Lower lobe of right lung (tissue), 2 donors: ENCODE measurements around the gene AADAC. TPM values are rescaled to one million over a fixed set of nuclear protein-coding genes. Genes with fewer than 3 reads are reported as not detected.
"Not testable (repeated sequence)": the region's sequence is repeated elsewhere in the genome, so short reads cannot be mapped to it uniquely, and the experiment has no call there.

Source experiments
- ATAC-seq, 2 donors: fragments of 200-7000 bp; cut with Tn5 transposase; one replicate each; pipeline ENCODE4 v1.9.1; 2020 to 2022; ENCODE audit warnings: mild to moderate bottlenecking in 2 of 2, moderate library complexity in 2 of 2
- DNase-seq: peaks from one replicate; pipeline ENCODE4 v3.0.0-alpha.2; 2020
- H3K27ac ChIP-seq: fragments of 200-600 bp; one replicate; pipeline ENCODE4 v1.8.0; 2022
- H3K27me3 ChIP-seq: fragments of 200-600 bp; one replicate; pipeline ENCODE4 v1.8.0; 2022; ENCODE audit warnings: low read depth
- H3K36me3 ChIP-seq: fragments of 200-600 bp; one replicate; pipeline ENCODE4 v1.8.0; 2022; ENCODE audit warnings: mild to moderate bottlenecking
- H3K4me1 ChIP-seq: fragments of 200-600 bp; one replicate; pipeline ENCODE4 v1.8.0; 2022
- H3K4me3 ChIP-seq: fragments of 200-600 bp; one replicate; pipeline ENCODE4 v1.8.0; 2022; ENCODE audit warnings: mild to moderate bottlenecking
- H3K9me3 ChIP-seq: fragments of 200-600 bp; one replicate; pipeline ENCODE4 v1.8.0; 2022
- intact Hi-C: fragments of 100-400 bp; cut with DNase I; formaldehyde crosslinking; loops from one replicate; pipeline ENCODE4 v1.11.0; 2022
- total RNA-seq: library from RNA; stranded (reverse); fragmentation: NEBNext Ultra II Directional; extraction: Animal tissue kit (Norgen Biotek cat#: 25700); gene quantifications from one replicate; pipeline ENCODE4 v1.2.1, GENCODE V29; 2021
- TF ChIP-seq, protein P1 (sequence below): fragments of 200-600 bp; IDR thresholded peaks from one replicate; pipeline ENCODE4 v1.8.0; 2022; ENCODE audit warnings: antibody characterized with exemption, mild to moderate bottlenecking
- donor health status: DM: no; HTN: yes; CAD: no; lungs with severe emphysema.

The AADAC gene
- total RNA-seq, 1 donor from 2014 or later = 5.6 TPM

DNA sequence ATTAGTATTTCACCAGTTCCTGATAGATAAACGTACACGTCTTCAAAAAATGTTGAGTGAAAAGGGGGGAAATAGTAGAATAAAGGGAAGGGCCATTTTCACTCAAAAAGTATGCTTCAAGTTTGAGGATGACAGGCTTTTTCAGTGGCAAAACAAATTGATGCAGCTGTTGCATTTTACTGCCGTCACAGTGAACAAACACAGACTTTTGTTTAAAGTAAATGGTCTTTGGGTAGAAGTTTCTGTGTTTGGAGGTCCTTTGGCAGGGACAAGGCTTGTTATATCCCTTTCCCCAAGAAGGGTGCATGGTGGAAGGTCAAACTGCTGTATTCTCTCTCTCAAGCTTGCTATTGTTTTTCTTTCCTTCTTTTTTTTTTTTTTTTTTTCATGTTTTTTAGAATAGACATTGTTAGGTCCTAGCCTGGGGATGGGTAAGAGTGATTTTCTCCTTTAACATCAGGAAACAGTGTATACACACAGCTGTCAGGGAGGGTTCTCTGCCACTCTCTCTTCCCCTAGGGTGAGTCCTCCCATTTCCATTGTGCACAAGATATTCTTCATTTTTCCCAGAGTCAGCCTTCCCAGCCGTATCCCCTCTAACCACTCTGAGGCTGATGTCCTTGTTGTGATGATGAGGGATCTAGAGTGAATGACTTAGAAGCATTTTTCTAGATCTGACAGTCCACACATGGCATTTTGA lies 52.9 kb downstream of the AADAC start:
- Histone ChIP-seq H3K9me3 (no peaks in the 10 kb centered on the region), H3K27ac (no peak overlapping the region), H3K4me3 (no peak overlapping the region), H3K36me3 (no peaks in the 10 kb centered on the region), H3K27me3 (no peaks in the 10 kb centered on the region), H3K4me1 (peaks cover 5% of the 10 kb centered on the region)
- TF ChIP-seq, protein P1, sequence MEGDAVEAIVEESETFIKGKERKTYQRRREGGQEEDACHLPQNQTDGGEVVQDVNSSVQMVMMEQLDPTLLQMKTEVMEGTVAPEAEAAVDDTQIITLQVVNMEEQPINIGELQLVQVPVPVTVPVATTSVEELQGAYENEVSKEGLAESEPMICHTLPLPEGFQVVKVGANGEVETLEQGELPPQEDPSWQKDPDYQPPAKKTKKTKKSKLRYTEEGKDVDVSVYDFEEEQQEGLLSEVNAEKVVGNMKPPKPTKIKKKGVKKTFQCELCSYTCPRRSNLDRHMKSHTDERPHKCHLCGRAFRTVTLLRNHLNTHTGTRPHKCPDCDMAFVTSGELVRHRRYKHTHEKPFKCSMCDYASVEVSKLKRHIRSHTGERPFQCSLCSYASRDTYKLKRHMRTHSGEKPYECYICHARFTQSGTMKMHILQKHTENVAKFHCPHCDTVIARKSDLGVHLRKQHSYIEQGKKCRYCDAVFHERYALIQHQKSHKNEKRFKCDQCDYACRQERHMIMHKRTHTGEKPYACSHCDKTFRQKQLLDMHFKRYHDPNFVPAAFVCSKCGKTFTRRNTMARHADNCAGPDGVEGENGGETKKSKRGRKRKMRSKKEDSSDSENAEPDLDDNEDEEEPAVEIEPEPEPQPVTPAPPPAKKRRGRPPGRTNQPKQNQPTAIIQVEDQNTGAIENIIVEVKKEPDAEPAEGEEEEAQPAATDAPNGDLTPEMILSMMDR = no peak
- ATAC-seq = no peak
- intact Hi-C loops = no loop called here
- DNase-seq = no peak

DNA sequence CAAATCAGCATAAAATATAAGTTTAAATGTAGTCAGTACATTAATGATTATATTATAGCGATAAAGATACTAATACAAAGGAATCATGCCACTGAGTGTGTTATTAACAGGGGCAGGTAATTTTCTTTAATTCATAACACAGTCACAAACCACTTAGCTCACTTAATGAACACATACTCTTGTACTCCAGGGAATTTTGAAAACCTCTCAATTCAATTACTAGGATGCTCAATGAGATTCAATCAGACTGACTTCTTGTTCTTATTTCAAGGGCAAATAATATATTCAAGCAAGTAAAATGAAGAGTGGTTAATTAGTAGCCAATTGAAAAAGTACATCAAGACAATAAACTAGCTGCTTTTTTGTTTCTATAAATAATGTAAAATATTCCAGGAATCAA lies 53.8 kb downstream of the AADAC start:
- Histone ChIP-seq H3K27ac (no peak overlapping the region), H3K27me3 (no peaks in the 10 kb centered on the region), H3K4me1 (peaks cover 6% of the 10 kb centered on the region), H3K9me3 (no peaks in the 10 kb centered on the region), H3K4me3 (no peak overlapping the region), H3K36me3 (no peaks in the 10 kb centered on the region)
- no peak for ATAC-seq
- no peak for DNase-seq
- intact Hi-C loops = no loop called here
- TF ChIP-seq, protein P1 = no peak

DNA sequence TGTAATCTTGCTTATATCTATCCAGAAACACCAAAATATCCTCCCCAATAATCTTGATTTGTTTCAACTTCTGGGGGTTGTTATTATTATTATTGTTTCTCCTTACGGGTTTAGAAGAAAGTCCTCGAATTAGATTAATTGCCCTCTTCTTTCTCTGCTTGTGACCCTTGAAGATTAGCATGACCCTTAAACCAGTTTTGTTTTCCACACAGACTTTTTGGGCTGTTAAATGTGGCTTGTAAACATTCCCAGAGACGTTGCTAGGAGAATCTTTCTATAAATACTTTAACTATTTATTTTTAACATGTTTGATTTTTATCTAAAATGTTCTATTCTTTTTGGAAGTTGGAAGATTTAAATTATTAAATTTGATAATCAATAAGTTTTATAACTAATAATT lies 55.3 kb downstream of the AADAC start:
- TF ChIP-seq, protein P1 = no peak
- no peaks in the 10 kb centered on the region for H3K27me3 ChIP-seq
- DNase-seq = no peak
- peaks cover 9% of the 10 kb centered on the region for H3K4me1 ChIP-seq
- no peak overlapping the region for H3K4me3 ChIP-seq
- no peak for ATAC-seq
- intact Hi-C loops = no loop called here
- H3K9me3 ChIP-seq = no peaks in the 10 kb centered on the region
- no peaks in the 10 kb centered on the region for H3K36me3 ChIP-seq
- no peak overlapping the region for H3K27ac ChIP-seq

DNA sequence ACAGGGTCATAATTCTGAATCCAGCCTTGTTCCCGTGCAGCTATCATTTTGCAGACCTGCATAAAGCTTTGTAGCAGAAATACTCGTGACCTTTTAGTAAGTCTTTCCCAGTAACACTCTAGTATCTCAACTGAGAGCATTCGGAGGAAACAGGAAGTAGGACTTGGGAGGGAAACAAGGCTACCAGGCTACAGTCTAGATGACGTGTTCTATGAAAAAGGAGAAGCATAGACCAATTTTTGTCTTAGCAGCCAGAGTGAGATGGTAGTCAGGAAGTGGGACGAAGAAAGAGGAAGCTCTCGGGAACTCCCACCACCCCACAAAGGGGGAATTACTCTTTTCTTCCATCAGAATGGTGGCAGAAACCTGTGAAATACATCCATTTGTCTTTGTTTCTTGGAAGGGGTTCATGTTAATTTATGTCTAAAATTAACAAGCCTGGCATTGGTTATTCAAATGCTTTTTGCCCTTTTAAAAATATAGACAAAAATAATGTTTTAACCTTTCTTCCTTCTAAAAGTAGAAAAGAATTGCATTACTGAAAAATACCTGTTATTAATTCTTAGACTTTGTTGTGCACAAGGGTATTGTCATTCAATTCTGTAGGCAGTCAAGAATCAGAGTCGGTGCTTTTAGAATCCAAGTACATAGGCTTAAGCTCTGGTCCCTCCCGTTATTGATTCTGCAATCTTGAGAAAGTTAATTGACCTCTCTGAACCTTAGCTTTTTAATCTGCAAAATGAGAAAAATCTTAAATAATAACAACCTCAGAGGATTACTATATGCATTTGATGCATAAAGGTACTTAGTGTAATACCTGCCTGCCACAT lies 57.9 kb downstream of the AADAC start:
- ATAC-seq (peak; percentile 84 to 94), DNase-seq (no peak)
- Histone ChIP-seq H3K4me1 (peaks cover 9% of the 10 kb centered on the region), H3K4me3 (no peak overlapping the region), H3K27me3 (no peaks in the 10 kb centered on the region), H3K9me3 (no peaks in the 10 kb centered on the region), H3K27ac (peak overlapping the region; percentile 15), H3K36me3 (no peaks in the 10 kb centered on the region)
- TF ChIP-seq, protein P1 = no peak
- intact Hi-C loops = no loop called here

DNA sequence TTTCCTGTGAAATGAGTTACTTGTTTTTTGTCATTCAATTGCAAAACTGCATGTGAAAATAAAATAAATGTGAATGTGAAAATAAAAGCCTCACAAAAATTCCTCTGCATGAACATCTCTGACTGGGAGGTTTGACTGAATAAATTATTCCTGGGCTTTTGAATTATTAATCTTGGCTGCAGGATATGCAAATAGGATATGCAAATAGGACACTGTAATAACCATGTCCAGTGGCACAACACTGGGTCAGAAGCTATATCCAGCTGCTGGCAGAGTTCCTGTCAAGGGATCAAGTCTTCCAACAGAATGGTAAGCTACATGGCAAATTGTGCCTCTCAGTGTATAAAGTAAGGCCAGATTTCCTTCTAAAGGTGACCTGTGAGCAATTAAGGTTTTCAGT lies 59.5 kb downstream of the AADAC start, which contains the start of gene SUCNR1:
Gene SUCNR1 (plus strand): TSS at position 246 of the 400 bp plus-strand sequence. CDS start 6,250 bp downstream, outside the sequence.
- no peak for ATAC-seq
- intact Hi-C loops = no loop called here
- TF ChIP-seq, protein P1 = no peak
- no peaks in the 10 kb centered on the region for H3K27me3 ChIP-seq
- H3K9me3 ChIP-seq = no peaks in the 10 kb centered on the region
- H3K4me3 ChIP-seq = no peak within 1 kb of the TSS
- H3K4me1 ChIP-seq = peaks cover 9% of the 10 kb centered on the region
- H3K27ac ChIP-seq = no peak within 1 kb of the TSS
- no peaks in the 10 kb centered on the region for H3K36me3 ChIP-seq
- no peak for DNase-seq

DNA sequence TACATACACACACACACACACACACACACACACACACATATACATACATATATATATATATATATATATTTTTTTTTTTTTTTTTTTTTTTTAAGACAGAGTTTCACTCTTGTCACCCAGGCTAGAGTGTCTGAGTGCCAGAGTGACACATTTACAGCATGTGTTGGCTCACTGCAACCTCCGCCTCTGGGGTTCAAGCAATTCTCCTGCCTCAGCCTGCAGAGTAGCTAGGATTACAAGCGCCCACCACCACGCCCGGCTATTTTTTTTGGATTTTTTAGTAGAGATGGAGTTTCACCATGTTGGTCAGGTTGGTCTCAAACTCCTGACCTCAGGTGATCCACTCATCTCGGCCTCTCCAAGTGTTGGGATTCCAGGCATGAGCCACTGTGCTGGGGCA lies 60.2 kb downstream of the AADAC start:
- H3K9me3 ChIP-seq, H3K27ac ChIP-seq, H3K4me1 ChIP-seq, H3K4me3 ChIP-seq, H3K27me3 ChIP-seq, ATAC-seq, H3K36me3 ChIP-seq, intact Hi-C loops, DNase-seq: not testable (repeated sequence)
